HG03135 (cell line): ENCODE results near the gene AK1.

ENCODE experiments used
- ATAC-seq: cut with Tn5 transposase; IDR thresholded peaks from one replicate; pipeline ENCODE4 v1.9.1; 2021; ENCODE audit warnings: mild to moderate bottlenecking, moderate library complexity; ENCODE audit not compliant: unreplicated experiment

The AK1 gene

DNA sequence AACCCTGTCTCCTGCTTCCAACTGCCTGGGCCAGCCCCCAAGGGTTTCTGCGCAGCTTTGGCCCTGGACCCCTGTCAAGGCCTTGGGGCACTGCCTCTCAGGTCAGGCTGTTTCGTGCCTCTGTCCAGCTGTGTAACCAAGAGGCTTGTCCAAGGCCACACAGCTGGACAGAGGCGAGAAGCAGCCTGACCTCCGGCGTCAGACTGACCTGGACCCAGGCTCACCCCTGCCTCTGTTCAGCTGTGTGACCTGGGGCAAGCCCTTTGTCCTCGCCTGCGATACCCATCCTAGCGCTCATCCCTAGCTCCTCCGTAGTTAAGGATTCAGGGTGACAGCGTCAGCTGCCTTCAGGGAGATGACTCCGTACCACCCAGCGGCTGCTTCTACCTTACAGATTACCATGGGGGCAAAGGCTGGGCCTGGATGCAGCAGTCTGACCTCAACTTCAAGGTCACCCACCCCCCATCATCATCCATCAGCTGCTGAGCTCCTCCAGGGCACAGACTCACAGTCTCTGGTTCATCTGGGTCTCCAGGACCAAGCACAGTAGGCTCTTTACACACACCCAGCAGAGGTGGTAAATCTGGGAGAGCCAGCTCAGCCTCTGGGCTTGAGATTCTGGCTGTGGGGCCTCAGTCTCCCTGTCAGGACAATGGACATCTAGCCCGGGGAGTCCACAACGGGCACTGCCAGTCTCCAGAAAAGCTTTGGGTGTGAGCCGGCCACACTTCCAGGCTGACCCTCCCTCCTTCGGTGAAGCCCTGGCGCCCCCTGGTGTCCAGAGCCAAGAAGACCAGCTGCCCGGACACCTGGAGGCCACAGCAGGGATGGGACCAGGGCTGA, 7.9 kb downstream of the AK1 start:
- no peak for ATAC-seq

DNA sequence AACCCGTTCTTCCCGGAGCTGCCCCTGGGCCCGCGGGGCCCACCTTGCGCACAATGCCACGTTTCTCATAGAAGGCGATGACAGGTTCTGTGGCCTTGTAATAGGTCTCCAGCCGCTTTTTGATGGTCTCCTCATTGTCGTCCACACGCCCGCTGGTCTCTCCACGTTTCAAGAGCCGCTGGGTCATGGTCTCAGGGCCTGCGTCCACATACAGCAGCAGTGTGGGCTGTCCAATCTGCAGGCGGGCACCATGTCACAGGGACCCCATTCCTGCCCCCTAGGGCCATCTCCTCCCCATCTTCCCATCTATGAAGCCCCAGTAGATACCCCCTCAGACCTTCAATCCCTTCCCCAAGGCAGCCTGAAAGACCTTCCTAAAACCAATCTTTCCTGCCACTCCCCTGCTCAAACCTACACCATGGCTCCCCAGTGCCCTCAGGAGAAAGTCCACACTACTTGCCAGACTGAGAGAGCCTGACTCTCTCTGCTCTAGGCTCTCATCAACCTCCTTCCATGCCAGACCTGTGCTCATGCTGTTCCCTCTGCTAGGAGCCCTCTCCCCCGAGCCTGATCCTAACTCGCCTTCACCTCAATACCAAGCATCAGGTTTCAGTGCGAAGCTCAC, 9.1 kb downstream of the AK1 start:
- ATAC-seq, result no peak

DNA sequence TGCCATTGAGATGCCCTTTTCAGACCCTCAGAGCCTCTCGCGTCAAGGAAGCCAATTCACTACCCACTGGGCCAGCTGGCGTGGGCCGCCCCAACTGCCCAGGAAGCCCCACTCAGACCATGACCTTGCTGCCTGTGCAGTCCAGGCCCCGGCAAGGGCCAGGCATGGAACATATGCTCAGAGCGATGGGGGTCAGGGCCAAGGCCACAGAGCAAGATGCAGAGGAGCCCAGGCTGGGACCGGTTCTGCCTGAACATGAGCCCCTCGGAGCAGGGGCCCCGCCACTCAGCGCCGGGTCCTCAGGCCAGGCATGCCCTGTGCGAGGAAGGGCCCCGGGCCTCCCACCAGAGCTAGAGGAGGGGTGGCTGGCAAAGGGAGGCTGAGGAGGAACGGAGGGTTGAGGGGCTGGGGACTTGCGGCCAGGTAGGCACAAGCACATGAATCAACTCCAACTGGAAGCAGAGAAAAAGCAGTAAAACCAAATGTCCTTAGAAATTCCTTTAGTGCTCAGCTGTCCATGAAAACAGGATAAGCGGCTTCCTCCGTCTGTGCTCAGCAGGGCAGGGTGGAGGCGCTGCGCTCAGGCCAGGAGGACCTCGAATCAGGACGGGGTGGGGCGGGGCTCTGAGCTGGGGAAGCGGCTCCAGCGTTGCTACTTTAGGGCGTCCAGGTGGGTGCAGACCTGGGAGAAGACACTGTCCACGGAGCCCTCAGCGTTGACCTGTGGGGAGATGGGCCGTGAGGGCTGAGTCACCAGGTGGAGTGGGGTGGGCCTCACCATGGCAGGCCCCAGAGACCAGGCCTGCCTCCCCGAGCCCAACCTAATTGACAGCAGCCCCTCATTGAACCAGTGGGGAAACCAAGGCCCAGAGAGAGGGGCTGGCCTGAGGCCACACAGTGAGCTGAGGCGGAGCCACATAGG, 9.9 kb downstream of the AK1 start:
- ATAC-seq, result no peak

DNA sequence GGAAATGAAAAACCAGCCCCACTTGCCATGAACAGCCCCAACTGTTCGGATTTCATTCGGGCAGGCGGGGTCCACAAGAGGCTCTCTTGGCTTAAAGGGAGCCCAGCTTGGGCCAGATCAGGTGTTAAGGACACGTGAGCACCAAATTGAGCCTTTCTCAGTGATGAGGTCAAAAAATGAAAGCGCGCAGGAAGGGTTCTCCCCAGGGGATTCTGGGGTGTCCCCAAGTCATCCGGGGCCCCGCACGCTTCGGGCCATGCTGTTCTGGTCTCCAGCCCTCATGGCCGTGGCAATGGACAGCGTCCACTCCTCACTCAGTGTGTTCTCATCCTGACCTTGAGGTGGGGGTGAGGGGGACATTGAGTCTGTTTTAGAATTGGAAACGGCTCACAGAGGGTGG, 10.9 kb downstream of the AK1 start:
- no peak for ATAC-seq

DNA sequence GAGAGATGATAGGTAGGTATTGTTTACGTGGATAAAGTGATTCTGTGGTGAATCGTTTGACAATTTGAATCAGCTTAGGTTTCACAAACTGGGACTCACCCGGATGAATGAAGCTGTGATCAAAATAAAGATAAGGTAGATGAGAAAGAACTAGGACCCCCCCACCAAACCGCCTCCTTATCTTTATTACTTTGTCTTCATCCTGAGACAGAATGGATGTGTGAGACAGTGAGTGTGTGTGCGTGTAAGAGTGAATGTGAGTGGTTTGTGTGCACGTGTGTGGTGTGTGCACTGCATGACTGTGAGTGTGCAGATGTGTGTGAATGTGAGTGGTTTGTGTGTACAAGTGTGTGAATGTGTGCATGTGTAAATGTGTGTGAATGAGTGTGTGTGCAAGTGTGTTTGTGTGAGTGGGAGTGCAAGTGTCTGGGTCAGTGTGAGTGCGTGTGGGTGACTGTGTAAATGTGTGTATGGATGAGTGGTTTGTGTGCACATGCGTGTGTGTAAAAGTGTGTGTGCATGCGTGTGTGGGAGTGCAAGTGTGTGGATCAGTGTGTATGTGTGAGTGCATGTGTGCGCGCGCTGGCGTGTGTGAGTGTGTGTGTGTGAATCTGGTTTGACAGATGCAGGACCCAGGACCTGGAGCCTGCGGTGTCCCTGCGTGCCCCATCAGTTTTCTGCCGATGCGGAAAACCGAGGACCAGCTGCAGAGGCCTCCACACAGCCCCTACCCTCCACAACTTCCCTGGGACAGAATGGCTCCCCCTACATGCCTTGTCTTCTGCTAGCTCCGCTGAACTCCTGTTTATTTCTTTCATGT, 11.6 kb downstream of the AK1 start:
- ATAC-seq, result no peak

DNA sequence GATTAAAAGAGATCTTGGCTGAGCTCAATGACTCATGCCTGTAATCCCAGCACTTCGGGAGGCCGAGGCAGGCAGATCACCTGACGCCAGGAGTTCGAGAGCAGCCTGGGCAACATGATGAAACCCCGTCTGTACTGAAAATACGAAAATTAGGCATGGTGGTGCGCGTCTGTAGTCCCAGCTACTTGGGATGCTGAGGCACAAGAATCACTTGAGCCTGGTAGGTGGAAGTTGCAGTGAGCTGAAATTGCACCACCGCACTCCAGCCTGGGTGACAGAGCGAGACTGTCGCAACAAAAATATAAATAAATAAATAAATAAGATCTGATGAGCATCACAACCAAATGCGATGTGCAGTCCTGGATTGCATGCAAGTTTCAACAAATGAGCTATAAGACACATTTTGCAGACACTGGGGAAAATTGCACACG, 14.3 kb downstream of the AK1 start:
- no peak for ATAC-seq

DNA sequence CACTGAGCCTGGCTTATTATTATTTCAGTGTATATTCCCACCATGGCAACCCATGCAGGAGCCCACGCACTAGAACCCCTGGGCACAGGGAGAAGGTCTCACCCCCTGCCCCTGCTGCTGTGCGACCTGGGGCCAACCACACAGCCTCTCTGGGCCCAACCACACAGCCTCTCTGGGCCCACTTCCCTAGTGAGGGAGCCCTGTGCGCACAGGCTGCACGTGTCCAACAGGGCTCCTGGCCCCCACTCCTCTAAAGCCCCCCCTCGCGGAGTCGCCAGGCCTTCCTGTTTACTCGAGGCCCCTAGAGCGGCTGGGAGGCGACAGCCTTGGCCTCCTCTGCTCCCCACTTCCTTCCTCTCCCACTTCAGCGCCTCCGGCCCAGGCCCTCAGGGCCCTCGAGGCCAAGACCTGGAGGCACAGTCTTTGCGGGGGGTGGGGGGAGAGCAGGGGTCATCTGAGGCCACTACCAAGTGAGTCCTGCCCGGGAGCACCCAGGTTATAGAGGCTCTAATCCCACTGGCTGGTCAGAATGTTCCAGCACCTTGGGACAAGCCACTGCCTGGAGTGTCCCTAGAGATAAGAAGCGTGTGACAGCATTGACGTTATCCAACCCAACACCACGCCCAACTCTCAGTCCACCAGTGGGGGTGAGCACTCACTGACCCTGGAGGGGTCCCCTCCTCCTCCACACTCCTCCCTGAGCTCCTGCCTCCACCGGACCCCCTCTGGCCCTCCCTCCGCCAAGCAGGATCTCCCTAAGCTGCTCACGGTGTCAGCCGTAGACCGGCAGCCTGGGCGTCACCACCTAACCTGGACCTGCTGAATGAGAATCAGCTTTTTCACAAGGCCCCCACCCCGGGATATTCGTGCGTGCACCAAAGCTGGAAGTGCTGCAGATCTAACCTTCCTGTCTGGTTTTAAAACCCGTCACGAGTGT, 15.1 kb downstream of the AK1 start:
- no peak for ATAC-seq

DNA sequence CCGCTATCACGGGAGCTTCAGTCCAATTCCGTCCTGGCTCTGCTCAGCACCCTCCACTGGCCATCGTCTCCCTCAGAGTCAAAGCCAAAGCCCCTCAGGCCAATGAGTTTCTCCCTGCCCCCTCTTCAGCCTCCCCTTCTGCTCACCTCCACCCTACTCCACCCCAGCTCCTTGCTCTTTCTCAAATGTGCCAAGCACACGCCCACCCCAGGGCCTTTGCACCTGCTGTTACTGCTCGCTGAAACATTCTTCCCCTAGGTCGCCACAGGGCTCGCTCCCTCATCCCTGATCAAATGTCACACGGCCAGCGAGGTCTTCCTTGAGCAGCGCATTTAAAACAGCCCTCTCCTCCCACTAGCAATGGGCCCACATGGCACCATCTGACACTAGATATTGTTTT, 16.7 kb downstream of the AK1 start:
- ATAC-seq, result no peak

DNA sequence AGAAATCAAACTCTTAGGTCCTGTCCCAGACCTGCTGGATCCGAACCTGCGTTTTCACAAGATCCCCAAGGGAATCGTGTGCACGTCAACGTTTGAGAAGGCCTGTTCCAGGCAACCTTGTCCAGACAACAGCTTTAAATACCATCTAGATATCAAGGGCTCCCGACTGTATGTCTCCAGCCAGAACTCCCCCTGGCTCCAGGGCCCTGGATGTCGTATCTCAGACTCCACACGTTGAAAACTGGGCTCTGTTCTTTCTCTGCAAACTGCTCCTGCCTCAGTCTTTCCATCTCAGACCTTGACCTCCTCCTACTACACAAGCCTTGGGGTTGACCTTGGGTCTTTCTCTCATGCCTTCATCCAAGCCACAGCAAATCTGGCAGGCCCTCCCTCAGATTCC, 17.2 kb downstream of the AK1 start:
- ATAC-seq, result no peak

DNA sequence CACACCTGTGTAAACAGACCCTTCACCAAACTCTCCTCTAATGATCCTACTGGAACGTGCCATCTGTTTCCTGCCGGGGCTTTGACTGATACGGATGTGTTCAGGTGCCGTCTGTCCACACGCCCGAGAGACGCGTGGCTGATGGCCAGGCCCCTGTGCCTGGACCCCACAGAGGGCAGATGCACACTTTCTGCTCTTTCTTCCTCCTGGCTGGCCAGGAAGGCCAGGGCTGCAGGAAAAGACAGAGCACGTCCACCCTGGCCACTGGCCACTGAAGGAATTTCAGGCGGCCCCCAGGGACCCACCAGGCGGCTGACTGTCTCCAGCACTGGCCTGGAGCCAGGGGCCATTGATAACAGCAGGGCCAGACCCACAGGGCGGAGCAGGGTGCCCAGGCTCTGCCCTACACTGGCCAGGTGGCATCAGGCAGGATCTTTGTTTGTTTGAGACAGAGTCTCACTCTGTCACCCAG, 19.4 kb downstream of the AK1 start:
- ATAC-seq, result no peak

DNA sequence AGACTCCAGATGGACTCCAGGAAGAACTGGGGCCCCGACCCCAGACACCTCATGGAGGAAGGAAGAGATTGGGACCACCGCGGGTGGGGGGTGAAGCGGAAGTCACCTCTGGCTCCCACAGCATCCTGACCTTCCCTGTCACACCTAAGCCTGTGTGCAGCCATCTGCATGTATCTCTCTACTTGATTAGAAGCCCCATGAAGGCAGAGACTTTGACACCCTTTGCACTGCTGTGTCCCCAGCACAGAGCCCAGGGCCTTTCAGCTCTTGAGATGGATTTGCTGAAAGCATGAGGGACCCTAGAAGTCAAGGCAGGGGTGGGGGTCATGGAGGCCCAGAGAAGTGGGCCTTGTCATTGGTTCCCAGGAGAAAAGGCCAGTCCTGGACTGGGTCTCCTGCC, 20.2 kb downstream of the AK1 start:
- no peak for ATAC-seq

DNA sequence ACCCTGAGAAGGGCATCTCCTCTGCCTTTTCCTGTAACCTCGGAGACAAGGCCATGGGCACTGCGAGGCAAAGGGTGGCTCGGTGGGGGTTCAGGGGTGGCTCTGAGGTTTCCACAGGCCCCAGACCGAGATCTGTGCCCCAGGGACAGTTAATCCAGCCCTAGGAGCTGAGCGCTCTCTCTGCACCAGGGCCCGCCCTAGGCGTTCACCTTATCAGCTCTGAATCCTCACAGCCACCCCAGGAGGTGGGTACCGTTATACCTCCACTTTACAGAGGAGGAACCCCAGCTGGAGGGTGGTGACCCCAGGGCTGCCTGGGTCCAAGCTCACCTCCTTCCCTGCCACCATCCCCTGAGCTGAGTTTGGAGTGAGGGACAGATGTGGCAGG, 20.8 kb downstream of the AK1 start:
- ATAC-seq, result no peak

DNA sequence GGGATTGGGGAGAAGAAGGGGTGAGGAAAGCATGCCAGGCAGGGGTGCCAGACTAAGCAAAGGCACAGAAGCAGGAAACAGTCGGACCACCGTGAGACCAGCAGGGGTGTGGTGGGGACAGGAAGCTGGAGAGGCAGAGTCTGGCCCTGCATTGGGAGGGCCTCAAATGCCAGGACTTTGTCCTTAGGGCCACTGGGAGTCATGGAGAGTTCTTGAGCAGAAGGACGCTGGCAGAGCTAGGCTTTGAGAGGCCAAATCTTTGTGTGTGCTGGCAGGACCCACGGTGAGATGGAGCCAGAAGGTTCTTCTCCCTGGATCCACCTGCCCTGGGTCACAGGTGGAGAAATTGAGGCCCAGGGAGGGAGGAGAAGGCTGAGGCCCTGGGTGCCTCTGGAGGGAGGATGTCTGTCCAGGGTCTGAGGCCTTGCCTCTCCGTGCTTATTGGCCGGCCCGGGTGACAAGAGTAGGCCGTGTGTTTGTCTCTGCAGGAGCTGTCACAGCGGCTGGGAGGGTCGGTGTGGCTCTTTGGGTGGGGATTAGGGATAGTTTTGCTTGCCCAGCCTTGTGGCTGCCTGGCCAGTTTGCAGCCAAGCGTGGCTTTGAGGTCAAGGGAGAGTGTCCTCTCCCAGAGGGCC, 21.3 kb downstream of the AK1 start:
- ATAC-seq, result no peak

DNA sequence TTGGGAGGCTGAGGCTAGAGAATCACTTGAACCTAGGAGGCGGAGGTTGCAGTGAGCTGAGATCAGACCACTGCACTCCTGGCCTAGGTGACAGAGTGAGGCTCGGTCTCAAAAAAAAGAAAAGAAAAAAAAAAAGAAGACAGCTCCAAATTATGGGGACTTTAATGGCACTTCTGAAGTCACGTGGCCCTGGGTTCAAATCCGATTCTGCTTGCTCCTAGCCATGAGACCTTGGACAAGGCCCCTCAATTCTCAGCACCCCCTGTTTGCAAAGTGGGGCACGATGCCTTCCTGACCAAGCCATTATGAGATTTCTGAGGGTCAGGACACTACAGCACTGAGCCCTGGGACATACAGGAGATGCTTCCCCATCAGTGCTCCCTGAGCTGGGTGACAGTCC, 22.0 kb downstream of the AK1 start:
- ATAC-seq, result no peak

DNA sequence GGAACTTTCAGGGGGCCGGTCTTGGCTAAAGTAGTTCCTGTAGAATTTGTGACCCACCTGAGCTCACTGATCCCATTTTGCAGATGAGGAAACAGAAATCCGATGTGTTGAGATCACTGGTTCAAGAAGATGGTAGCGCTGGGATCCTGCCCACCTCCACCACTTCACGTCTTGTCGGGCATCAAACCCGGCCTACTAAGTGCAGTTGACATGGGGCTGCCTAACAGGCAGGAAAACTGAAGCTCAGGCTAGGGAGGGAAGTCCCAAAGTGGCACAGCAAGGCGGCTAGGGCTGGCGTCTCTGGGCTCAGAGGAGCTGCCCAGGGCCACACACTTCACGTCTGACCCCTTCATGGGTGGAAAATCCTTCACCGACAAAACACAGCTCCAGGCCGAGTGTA, 22.5 kb downstream of the AK1 start:
- no peak for ATAC-seq

DNA sequence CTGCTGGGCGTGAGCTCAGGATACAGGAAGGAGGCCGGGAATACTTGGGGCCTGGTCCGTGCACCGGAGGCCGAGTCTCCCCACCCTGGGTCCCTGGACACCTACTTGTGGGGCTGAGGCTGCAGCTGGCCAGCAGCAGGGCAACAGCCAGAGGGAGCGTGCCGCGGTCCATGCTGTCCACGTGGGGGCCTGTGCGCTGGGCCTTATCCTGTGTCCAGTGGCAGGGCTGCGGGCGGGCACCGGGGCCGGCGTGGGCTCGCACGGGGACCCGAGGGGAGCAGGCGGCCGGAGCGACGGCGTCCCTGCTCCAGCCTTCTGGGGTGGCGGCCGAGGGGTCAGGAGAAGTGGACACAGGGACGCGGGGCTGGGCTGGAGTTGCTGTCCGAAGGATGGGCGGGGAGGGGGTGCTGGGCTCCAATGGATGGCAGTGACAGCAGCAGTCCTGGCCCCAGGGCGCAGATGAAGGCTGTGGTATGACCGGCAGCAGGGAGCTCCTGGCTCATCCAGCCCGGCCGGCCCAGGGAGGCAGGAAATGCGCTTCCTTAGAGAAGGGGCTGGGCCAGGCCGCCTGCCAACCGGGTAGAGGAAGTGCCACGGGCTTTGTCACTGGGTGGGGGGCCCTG, 23.2 kb downstream of the AK1 start, which contains the start of gene ENG:
ENG (minus strand) TSS at position 475 of the 623 bp plus-strand sequence; CDS start at position 172, 303 bp downstream.
- no peak for ATAC-seq

DNA sequence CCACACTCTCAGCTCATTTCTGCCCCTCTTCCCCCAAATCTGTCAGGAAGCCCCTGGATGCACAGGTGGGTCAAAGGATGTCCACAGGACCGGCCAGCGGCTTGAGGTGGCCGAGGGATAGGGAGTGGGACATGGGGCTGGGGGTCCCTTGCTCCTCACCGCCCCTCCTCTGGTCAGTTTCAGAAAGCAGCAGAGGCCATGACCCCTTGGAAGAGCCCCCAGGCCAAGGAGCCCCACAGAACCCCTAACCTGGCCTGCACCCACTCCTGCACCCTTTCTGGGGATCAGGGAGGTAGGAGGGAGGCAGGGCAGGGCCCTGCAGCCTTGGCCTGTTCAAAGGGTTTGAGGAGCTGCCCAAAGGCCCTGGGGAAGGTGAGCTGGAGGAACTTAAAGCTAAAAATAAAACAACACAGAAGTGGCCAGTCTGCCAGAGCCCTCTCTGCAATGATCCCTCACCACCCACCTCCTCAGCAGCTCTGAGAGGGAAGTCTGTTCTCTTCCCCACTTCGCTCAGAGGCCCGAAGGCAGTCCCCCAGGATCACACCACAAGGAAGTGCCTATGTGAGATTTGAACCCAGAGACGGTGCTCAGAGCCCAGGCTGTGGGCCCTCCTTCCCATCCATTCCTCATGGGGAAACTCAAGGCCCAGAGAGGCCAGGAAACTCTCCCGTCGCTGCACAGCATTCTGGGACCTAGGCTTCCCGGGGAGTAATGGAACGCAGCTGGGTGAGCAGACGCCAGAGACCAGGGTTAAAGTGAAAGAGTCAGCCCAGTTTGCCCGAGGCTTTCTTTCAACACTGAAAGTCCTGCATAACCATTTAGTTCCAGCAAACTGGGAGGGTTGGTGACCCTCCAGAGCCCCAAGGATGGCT, 23.9 kb downstream of the AK1 start:
- ATAC-seq, result no peak
